GM06990 (cell line): ENCODE data around the gene ILK.

Source experiments
- DNase-seq: peaks from one replicate; pipeline ENCODE4 v3.0.0-alpha.2; 2011; ENCODE audit not compliant: insufficient read length; ENCODE audit errors: extremely low read depth
- H3K27me3 ChIP-seq: replicated peaks from 2 replicates; pipeline ENCODE4 v1.6.0; 2011; ENCODE audit warnings: low read length; ENCODE audit not compliant: control insufficient read depth, insufficient read depth
- H3K36me3 ChIP-seq: 2 replicates; pipeline ENCODE4 v1.5.1; 2011; ENCODE audit warnings: low read length; ENCODE audit not compliant: control insufficient read depth, insufficient read depth
- H3K4me3 ChIP-seq: replicated peaks from 2 replicates; pipeline ENCODE4 v1.5.1; 2011; ENCODE audit warnings: low read depth, mild to moderate bottlenecking, control low read depth, low read length
- CTCF ChIP-seq: IDR thresholded peaks from 2 replicates; pipeline ENCODE4 v1.5.1; 2011; ENCODE audit warnings: low read length, control low read depth, mild to moderate bottlenecking, inconsistent platforms; ENCODE audit not compliant: insufficient read depth, poor library complexity, severe bottlenecking

ILK gene

GRCh38 chr11:6618117-6619003 lies 14.8 kb downstream of the ILK start:
- peaks cover 7% of the 10 kb centered on the region for H3K36me3 ChIP-seq
- no peak for TF ChIP-seq CTCF
- H3K27me3 ChIP-seq: no peaks in the 10 kb centered on the region
- peak overlapping the region; percentile 96 for H3K4me3 ChIP-seq
- DNase-seq: peak; percentile 48

- Histone ChIP-seq H3K27me3 (no peaks in the 10 kb centered on the region), H3K36me3 (peaks cover 7% of the 10 kb centered on the region), H3K4me3 (peak within 1 kb of the TSS; percentile 96)
- TF ChIP-seq CTCF: no peak
- DNase-seq: peak; percentile 84
Measured at GRCh38 chr11:6619004-6619745, 15.6 kb downstream of the ILK start, which contains the start of gene TPP1. TSS of gene TPP1 (minus strand) at chr11:6619422. CDS start at chr11:6619400, 22 bp downstream.

DNA sequence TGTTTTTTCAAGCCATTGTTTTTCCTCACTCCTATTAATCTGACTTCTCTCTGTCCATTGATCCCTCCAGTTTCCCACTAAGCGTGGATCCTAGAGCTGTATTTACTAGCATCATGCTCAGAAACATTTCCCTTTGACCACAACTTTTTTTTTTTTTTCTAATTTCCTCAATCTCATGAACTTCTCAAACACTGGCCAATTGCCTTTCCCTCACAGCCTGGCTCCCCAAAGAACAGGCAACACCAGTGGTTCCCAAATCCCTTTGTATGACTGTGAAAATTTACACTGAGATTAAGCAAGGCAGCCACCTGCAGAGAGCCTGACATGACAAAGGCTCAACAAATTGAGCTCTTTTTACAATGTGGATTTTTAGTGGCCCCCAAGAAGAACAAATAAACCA lies 17.1 kb downstream of the ILK start:
- DNase-seq: no peak
- H3K27me3 ChIP-seq: no peaks in the 10 kb centered on the region
- H3K4me3 ChIP-seq: no peak overlapping the region
- no peak for TF ChIP-seq CTCF
- H3K36me3 ChIP-seq: peaks cover 4% of the 10 kb centered on the region

DNA sequence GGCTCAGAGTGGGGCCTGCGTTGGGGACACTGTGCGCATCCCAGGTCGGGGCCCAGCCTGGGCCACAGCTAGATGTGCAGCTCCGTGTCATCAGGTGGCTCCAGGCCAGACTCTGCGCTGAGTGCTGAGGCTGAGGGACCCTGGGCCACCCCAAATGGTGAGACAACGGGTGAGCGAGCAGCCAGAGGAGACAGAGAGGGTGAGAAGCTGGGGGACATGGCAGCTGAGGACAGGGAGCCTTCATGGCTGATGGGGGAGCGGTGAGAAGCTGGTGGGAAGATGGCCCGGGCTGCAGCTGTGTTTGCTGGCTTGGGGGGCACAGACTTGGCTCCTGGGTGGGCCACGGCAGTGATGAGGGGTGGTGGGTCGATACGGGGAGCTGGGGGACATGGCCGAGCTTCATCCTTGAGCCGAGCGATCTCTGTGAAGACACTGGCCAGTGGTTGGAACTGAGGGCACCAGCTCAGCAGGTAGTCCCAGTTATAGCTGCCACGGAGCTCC lies 18.2 kb downstream of the ILK start:
- TF ChIP-seq CTCF: no peak
- no peaks in the 10 kb centered on the region for H3K27me3 ChIP-seq
- no peak overlapping the region for H3K4me3 ChIP-seq
- no peak for DNase-seq
- H3K36me3 ChIP-seq: no peaks in the 10 kb centered on the region; the same call in 1 of the 2 replicates

GRCh38 chr11:6622261-6623171 lies 18.9 kb downstream of the ILK start:
- Histone ChIP-seq H3K27me3 (no peaks in the 10 kb centered on the region), H3K36me3 (no peaks in the 10 kb centered on the region), H3K4me3 (no peak overlapping the region)
- DNase-seq: no peak
- no peak for TF ChIP-seq CTCF
